ENCODE results near the gene POU6F2.
"Not testable (repeated sequence)": the region's sequence is repeated elsewhere in the genome, so short reads cannot be mapped to it uniquely, and the experiment has no call there.

POU6F2 gene

DNA sequence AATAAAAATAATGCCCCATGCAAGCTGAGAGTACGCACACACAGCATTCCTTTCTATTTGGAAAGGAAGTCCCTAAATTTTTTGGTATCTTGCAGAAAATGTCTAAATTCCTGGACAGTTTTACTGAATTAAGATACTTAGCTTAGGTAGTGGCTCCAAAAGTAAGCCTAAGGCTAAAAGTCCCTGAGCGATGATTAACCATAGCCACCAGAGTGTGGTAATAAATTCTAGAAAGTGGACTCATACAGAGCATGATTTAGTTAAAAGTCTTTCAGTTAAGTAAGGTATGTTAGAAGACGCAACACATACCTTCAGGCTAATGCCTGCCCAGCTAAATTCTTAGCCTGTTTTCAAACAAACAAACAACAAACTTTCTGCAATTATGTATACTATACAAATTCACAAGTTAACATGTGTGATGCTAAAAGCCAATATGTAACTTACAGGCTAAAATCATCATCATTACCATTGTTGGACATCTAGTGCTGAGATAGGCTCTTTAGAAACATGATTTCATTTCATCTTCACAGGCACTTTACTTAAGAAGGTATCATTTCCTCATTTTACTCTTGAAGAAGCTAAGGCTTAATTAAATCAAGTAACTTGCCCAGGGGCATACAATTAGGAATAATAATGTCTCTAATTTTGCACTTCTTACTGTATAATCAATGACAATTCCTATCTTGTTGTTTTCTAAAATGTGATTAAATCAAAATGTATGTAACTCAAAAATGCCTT lies 327.1 kb downstream of the POU6F2 start:
- no peak for DNase-seq (ENCODE audit: low spot score)

GRCh38 chr7:39306016-39306570 lies 328.4 kb downstream of the POU6F2 start:
- DNase-seq (ENCODE audit: low spot score) = no peak

DNA sequence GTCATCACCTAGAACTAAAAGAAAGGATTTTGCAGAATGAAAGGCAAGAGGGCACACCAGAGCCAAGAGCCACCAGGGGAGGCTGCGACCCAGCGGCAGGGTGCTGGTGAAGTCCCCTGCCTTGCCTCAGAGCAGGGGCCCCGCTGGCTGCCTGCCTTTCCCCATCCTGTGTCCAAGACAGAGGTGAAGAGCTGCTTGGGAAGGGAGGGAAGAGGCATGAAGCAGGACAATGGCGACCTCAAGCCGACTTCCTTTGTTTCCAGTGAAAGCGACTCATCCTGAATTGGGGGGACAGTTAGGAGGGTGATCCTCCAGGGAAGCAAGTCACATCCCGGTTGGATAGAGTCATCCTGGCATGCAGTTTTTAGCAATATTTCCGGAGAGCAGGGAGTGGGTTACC lies 333.0 kb downstream of the POU6F2 start:
- DNase-seq (ENCODE audit: low spot score) = no peak

DNA sequence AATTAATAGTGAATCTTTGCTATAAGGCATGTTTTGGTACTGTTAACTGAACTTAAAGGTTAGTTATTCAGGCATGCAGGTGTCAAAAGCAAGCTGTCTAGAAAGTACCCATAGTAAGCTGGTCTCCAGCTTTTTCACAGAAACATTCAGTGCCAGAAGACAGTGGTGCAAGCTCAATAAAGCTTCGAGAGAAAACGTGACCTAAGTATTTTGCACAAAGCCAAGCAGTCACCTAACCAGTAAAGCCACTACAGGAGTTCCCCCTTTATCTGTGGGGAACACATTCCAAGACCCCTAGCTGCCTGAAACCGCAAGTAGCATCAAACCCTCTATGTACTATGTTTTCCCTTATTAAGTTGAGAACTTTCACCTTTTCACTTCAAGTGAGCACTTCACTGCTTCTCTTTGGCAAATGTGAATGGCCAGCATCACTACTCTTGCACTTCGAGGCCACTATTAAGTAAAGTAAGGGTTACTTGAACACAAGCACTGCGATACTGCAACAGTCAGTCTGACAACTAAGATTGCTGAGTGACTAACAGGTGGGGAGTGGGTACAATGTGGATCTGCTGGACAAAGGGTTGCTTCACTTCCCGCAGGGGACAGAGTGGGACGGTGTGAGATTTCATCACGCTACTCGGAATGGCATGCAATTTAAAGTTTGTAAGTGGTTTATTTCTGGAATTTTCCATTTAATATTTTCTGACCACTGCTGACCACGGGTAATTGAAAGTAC lies 334.7 kb downstream of the POU6F2 start:
- no peak for DNase-seq (ENCODE audit: low spot score)

GRCh38 chr7:39313376-39313775 lies 335.7 kb downstream of the POU6F2 start:
- no peak for DNase-seq (ENCODE audit: low spot score)

GRCh38 chr7:39313974-39314373 lies 336.3 kb downstream of the POU6F2 start:
- DNase-seq (ENCODE audit: low spot score) = no peak

GRCh38 chr7:39317107-39317506 lies 339.4 kb downstream of the POU6F2 start:
- no peak for DNase-seq (ENCODE audit: low spot score)

DNA sequence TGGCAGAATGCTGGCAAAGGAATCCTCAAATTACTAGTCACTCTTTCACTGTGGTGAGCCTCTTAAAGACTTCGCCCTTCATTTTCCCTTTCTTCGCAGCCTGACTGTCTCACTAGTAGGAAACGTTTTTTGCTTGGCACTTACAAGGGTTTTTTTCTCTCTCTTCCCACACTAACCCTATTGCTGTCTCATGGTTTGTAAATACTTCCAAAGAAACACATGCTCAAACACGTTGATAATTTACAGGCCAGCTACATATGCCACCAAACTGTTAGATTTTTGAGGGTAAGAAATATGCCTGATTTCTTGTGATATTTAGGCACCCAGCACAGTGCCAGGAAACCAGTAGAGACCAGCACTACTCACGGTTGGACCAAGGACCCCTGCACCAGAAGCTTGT lies 340.2 kb downstream of the POU6F2 start:
- no peak for DNase-seq (ENCODE audit: low spot score)

DNA sequence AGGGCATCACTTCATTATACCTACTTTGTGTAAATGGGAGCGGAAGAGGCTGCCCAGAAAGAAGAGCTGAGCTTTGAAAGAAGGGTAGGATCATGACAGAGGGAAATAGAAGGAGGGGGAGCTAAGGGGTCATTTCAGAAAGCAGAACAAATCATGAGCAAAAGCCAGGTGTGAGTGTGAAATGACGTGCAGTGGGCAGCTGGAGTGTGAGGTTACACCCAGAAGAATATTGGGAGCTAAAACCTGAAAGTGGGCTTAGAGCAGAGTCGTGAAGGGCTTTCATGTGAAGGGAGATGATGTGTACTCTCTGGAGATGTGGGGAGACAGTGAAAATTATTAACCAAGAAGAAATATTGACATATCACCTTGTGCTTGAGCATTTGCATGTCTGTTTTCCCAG lies 343.5 kb downstream of the POU6F2 start:
- no peak for DNase-seq (ENCODE audit: low spot score)

DNA sequence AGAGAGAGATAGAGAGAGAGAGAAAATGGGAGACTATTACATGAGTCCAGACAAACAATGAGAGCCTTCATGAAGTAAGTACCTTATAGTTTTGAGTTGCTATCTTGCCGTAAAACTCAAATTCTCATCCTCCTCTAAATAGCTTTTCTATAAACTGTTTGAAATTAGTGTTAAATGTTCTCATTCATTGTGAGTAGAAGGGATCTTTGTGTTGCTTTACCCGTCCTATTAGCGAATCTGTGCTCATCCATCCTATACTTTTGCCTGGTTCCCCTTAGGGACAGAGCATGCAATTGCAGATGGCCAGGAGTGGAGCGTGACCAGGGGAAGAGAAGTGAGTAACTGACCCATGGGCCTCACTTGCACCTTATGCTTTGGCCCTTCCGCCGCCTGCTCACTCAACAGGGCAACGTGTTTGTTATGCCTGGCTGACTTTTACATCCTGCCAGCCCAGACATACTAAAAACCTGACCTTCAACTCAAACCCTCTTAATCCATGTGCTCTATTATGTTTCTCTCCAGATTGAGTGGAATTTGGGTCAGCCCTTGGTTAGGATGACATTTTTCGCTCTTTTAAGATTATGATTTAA lies 344.3 kb downstream of the POU6F2 start:
- DNase-seq (ENCODE audit: low spot score) = no peak

DNA sequence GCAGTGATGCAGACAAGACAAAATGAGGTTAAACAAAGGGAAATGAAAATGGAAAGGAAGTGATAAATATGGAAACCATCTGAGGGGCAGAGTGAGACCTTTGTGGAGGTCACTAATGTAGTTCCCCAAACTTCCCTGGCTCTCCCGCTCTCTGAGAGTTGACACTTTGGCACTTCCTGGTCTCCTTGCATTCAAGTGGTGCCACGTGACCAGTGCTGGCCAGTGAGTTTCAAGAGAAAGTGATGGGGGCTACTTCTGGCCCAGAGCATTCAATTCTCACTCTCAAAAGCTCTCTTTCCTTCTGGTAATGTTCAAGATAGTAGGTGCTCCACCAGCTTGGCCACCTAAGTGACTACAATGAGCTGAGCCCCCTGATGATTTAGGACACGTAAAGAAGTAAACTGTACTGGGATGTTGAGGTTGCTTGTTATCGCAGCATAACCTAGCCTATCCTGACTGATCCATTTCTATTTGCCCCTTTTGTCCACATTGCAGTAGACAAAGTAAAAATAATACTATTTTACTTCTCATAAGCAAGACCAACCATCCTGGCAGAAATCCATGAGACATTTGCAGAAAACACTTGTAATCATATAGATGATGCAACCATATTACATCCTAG lies 346.5 kb downstream of the POU6F2 start:
- no peak for DNase-seq (ENCODE audit: low spot score)

GRCh38 chr7:39331607-39332006 lies 353.9 kb downstream of the POU6F2 start:
- DNase-seq (ENCODE audit: low spot score) = not testable (repeated sequence)

DNA sequence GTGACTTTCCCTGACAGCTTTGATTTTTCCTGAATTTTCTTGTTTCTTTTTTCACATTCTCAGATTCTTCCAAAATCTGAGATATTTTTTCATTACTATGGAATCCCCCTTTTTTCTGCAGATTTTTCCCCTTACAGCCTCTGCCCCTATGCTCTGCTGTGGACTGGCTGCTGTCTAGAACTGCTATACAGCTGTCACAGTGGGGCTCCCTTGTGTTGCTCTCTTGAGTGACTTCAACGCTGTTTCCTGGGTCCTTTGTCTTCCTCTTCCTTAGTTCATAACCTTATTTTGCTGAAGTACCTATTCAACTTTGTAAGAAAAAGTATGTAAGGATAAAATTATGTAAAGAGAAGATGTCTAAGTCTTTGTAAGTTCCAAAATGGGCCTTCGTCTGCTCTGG lies 354.4 kb downstream of the POU6F2 start:
- no peak for DNase-seq (ENCODE audit: low spot score)

DNA sequence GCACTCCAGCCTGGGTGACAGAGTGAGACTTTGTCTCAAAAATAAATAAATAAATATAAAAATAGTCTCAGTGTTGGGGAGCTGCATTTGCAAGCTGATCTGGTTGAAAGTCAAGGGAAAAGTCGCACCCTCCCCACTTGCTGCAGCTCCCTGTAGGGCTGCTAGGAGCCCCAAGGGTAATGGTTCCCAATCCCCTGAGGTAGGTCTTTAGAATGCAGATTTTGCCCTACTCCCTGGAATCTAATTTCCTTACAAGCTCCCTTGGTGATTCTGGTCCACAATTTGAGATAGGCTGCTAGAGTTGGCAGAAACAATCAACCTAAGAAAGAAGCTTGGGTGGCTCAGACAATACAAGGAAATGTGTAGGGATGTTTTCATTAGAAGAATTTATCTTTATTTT lies 356.0 kb downstream of the POU6F2 start:
- DNase-seq (ENCODE audit: low spot score) = no peak

DNA sequence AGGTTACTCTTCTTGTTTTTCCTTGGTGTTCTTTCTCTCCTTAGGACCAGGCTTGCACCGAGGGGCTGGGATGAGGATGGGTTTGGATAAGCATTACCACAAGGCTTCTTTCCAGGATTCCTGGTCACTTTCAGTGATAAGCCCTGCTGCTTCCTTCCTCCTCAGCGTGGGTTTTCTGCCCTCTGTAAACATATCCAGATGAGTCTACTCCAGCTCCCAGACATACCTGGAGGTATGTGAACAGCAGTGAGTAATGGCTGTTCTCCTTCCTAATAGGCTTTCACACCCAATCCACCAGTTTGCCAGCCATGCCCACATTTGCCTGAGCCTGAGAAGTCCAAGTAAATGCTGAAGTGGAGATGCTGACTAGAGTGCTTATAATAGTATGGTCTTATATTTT lies 358.7 kb downstream of the POU6F2 start:
- DNase-seq (ENCODE audit: low spot score) = no peak

DNA sequence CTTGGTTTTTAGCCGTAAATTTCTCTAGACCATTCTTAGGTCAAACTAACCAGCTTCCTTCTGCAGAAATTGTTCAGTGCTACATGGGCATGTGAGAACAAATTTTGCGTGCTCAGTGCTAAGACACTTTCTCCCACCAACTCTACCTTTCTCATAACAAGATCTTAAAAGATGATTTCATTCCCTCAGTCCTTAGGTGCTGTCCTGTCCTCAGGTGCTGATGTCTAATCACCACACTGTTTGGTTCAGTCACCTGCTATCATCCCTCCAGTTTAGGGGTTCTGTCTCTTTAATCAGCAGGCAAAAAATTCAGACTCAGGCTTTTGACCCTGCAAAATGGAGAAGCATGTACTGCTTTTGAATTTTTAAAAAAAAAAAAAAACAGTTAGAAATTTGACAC lies 361.0 kb downstream of the POU6F2 start:
- no peak for DNase-seq (ENCODE audit: low spot score)

DNA sequence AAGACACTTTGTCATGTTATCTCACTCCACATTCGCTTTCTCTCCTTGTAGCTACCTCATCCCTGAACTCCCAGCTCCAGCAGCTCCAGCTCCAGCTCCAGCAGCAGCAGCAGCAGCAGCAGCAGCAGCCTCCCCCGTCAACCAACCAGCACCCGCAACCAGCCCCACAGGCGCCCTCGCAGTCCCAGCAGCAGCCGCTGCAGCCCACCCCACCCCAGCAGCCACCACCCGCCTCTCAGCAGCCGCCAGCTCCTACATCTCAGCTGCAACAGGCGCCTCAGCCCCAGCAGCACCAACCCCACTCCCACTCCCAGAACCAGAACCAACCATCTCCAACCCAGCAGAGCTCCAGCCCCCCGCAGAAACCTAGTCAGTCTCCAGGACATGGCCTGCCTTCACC lies 361.9 kb downstream of the POU6F2 start:
- no peak for DNase-seq (ENCODE audit: low spot score)

- no peak for DNase-seq (ENCODE audit: low spot score)
These were observed 363.4 kb downstream of the POU6F2 start for GRCh38 chr7:39341083-39341482.

DNA sequence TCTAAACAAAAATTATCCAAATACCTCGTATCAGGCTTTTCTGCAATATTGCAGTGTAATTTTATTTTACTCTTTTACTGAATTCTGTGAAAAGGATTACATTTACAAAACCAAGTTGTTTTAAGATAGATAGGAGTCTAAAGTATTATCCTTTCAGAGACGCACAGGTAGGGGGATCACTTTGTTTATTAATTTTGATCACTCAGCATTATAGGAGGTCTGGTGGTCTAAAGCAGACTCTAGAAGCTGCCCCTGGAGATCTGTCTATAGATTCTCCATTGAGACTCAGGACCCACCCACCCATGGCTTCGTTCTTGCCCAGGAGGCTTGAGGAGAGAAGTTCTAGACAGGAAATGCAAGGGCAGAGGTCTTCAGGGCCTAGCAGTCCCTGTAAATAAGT lies 365.1 kb downstream of the POU6F2 start:
- DNase-seq (ENCODE audit: low spot score) = no peak

GRCh38 chr7:39349452-39350123 lies 371.9 kb downstream of the POU6F2 start:
- DNase-seq (ENCODE audit: low spot score) = no peak

DNA sequence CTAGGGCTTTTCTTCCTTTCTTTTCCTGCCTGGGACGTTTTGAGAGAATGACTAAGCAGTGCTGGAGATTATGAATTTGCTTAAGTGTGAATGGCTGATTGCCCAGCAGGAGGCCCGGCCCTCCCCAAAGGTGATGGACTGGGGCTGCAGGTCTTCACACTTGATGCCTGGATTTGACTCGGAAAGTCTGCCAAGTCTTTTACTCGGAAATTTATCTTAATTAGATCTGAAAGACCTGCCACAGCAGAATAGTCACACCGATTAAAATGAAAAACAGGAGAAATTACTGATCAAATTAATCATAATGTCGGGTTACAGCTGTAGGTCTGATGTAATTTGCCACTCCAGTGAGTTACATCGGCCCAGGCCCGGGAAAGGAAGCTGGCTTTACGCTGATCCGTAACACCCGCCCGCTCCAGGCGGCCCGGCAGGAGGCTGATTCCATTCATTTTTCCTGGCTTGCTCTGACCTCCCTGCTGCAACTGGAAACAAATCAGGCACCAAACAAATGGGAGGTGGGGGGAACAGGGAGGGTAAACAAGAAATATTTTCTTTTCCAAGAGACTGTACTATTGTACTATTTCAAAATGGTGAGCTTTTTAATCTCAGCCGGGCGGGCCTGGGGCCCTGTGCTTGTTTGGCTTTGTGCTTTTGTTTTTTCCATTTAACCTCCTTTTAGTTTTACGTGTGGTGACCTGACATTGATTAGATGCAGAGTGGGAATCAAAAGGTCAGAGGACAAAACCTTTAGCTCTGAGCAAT lies 376.1 kb downstream of the POU6F2 start:
- peak; percentile 79 for DNase-seq (ENCODE audit: low spot score)
